Adipocyte (in vitro differentiated cells): ENCODE measurements around the gene ZNF664.

Source experiments
- DNase-seq: peaks from one replicate; pipeline ENCODE4 v3.0.0-alpha.2; 2015; ENCODE audit warnings: low read depth
- H3K27me3 ChIP-seq: replicated peaks from 2 replicates; pipeline ENCODE4 v1.7.0; 2013; ENCODE audit warnings: mild to moderate bottlenecking, low read length, moderate library complexity; ENCODE audit not compliant: control insufficient read depth, insufficient read depth
- H3K36me3 ChIP-seq: 2 replicates; pipeline ENCODE4 v1.7.0; 2013; ENCODE audit warnings: low read length, mild to moderate bottlenecking, moderate library complexity; ENCODE audit not compliant: control insufficient read depth, insufficient read depth, severe bottlenecking
- H3K4me1 ChIP-seq: 2 replicates; pipeline ENCODE4 v1.7.0; 2013; ENCODE audit warnings: mild to moderate bottlenecking, low read length, moderate library complexity; ENCODE audit not compliant: control insufficient read depth, insufficient read depth
- H3K4me3 ChIP-seq: 2 replicates; pipeline ENCODE4 v1.7.0; 2013; ENCODE audit warnings: mild to moderate bottlenecking, low read length, moderate library complexity
- H3K9ac ChIP-seq: 2 replicates; pipeline ENCODE4 v1.7.0; 2013; ENCODE audit warnings: mild to moderate bottlenecking, low read length, moderate library complexity
- H3K9me3 ChIP-seq: 2 replicates; pipeline ENCODE4 v1.7.0; 2013; ENCODE audit warnings: mild to moderate bottlenecking, low read length, moderate library complexity; ENCODE audit not compliant: control insufficient read depth

ZNF664 gene

GRCh38 chr12:123972457-123973401 is at the start of gene ZNF664, which contains the start of gene CCDC92:
Gene ZNF664 (plus strand): TSS chr12:123973215. CDS start chr12:124012145, 38,930 bp downstream.
Gene CCDC92 (minus strand): TSS chr12:123972831. CDS start chr12:123944305, 28,526 bp downstream.
- Histone ChIP-seq H3K9ac (peak within 1 kb of the TSS; percentile 83), H3K9me3 (no peaks in the 10 kb centered on the region), H3K27me3 (no peaks in the 10 kb centered on the region), H3K4me1 (peaks cover 45% of the 10 kb centered on the region), H3K36me3 (peaks cover 18% of the 10 kb centered on the region), H3K4me3 (peak within 1 kb of the TSS; percentile 93)
- peak; percentile 96 for DNase-seq

- no peak for DNase-seq
- Histone ChIP-seq H3K4me1 (no peaks in the 10 kb centered on the region), H3K4me3 (no peak overlapping the region), H3K9ac (no peak overlapping the region), H3K9me3 (no peaks in the 10 kb centered on the region), H3K27me3 (no peaks in the 10 kb centered on the region), H3K36me3 (no peaks in the 10 kb centered on the region)
Observed at GRCh38 chr12:123923927-123924326, 49.1 kb upstream of the ZNF664 start.

GRCh38 chr12:123924539-123924938 is 48.5 kb upstream of the ZNF664 start:
- no peaks in the 10 kb centered on the region for H3K36me3 ChIP-seq
- H3K9me3 ChIP-seq = no peaks in the 10 kb centered on the region
- no peak overlapping the region for H3K4me3 ChIP-seq
- H3K27me3 ChIP-seq = no peaks in the 10 kb centered on the region
- H3K9ac ChIP-seq = no peak overlapping the region
- no peak for DNase-seq
- H3K4me1 ChIP-seq = no peaks in the 10 kb centered on the region

- Histone ChIP-seq H3K4me1 (no peaks in the 10 kb centered on the region), H3K36me3 (no peaks in the 10 kb centered on the region), H3K27me3 (no peaks in the 10 kb centered on the region), H3K4me3 (no peak overlapping the region), H3K9me3 (no peaks in the 10 kb centered on the region), H3K9ac (no peak overlapping the region)
- DNase-seq = no peak
Observed at GRCh38 chr12:123928274-123928865, 44.6 kb upstream of the ZNF664 start.

- Histone ChIP-seq H3K9me3 (no peaks in the 10 kb centered on the region), H3K4me1 (no peaks in the 10 kb centered on the region), H3K9ac (no peak overlapping the region), H3K4me3 (no peak overlapping the region), H3K36me3 (no peaks in the 10 kb centered on the region), H3K27me3 (no peaks in the 10 kb centered on the region)
- no peak for DNase-seq
Observed at GRCh38 chr12:123928897-123929296, 44.1 kb upstream of the ZNF664 start.

- no peak overlapping the region for H3K4me3 ChIP-seq
- no peaks in the 10 kb centered on the region for H3K36me3 ChIP-seq
- H3K27me3 ChIP-seq = no peaks in the 10 kb centered on the region
- H3K4me1 ChIP-seq = no peaks in the 10 kb centered on the region
- no peak for DNase-seq
- no peaks in the 10 kb centered on the region for H3K9me3 ChIP-seq
- H3K9ac ChIP-seq = no peak overlapping the region
Observed at GRCh38 chr12:123929946-123930583, 43.0 kb upstream of the ZNF664 start.

- Histone ChIP-seq H3K27me3 (no peaks in the 10 kb centered on the region), H3K36me3 (peaks cover 17% of the 10 kb centered on the region), H3K4me1 (no peaks in the 10 kb centered on the region), H3K9ac (no peak overlapping the region), H3K4me3 (no peak overlapping the region), H3K9me3 (no peaks in the 10 kb centered on the region)
- DNase-seq = no peak
Observed at GRCh38 chr12:123931686-123932321, 41.2 kb upstream of the ZNF664 start.

GRCh38 chr12:123933214-123933613 is 39.8 kb upstream of the ZNF664 start:
- DNase-seq = no peak
- Histone ChIP-seq H3K27me3 (no peaks in the 10 kb centered on the region), H3K9me3 (no peaks in the 10 kb centered on the region), H3K4me3 (no peak overlapping the region), H3K9ac (no peak overlapping the region), H3K4me1 (no peaks in the 10 kb centered on the region), H3K36me3 (peaks cover 25% of the 10 kb centered on the region)

- H3K4me1 ChIP-seq = no peaks in the 10 kb centered on the region
- H3K4me3 ChIP-seq = no peak overlapping the region
- peaks cover 25% of the 10 kb centered on the region for H3K36me3 ChIP-seq
- no peak overlapping the region for H3K9ac ChIP-seq
- H3K9me3 ChIP-seq = no peaks in the 10 kb centered on the region
- no peaks in the 10 kb centered on the region for H3K27me3 ChIP-seq
- DNase-seq = no peak
Observed at GRCh38 chr12:123934016-123934620, 38.9 kb upstream of the ZNF664 start.

- no peaks in the 10 kb centered on the region for H3K4me1 ChIP-seq
- H3K4me3 ChIP-seq = no peak overlapping the region
- no peaks in the 10 kb centered on the region for H3K27me3 ChIP-seq
- H3K9ac ChIP-seq = no peak overlapping the region
- peaks cover 32% of the 10 kb centered on the region for H3K36me3 ChIP-seq
- H3K9me3 ChIP-seq = no peaks in the 10 kb centered on the region
- no peak for DNase-seq
Observed at GRCh38 chr12:123934829-123935228, 38.2 kb upstream of the ZNF664 start.
